ENCODE results near the gene NBL1.

Gene NBL1, protein sequence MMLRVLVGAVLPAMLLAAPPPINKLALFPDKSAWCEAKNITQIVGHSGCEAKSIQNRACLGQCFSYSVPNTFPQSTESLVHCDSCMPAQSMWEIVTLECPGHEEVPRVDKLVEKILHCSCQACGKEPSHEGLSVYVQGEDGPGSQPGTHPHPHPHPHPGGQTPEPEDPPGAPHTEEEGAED

DNA sequence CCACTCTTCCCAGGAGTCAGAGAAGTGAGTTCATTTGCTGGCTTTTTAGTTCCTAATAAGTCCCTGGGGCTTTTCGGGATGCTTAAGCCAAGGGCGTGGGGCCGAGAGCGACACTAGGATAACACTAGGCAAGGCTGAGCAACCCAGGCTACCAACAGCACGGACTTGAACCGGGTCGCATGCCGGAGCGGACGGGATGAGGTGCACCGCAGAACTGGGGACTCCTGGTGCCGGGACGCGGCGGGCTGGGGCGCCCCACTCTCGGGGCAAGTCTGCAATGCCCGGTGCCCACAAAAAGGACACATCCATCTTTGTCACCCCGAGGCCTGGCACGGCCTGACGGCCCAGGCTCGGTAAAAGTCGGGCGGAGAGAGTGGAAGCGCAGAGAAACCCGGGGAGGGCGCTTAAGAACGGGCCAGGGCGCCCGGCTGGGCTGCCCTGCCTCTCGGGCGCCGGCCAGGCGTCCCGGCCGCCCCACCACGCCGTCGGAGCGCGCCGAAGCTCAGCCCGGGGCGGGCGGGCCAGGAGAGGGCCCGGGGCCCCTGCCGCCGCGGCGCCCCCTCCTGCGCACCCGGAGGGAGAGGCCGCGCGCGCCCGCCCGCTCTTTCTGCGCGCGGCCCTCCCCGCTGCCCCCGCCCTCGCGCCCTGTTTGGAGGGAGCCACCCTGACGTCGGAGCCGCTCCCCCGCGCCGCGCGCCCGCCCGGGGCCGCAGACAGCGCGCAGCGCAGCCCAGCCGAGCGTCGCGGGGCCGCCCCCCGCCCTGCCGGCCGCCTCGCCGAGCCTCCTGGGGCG is at the start of gene NBL1:
NBL1 (plus strand) TSS at position 710 of the 793 bp plus-strand sequence. CDS start 10,720 bp downstream, outside the sequence.
- DNase-seq: peak; percentile 74

DNA sequence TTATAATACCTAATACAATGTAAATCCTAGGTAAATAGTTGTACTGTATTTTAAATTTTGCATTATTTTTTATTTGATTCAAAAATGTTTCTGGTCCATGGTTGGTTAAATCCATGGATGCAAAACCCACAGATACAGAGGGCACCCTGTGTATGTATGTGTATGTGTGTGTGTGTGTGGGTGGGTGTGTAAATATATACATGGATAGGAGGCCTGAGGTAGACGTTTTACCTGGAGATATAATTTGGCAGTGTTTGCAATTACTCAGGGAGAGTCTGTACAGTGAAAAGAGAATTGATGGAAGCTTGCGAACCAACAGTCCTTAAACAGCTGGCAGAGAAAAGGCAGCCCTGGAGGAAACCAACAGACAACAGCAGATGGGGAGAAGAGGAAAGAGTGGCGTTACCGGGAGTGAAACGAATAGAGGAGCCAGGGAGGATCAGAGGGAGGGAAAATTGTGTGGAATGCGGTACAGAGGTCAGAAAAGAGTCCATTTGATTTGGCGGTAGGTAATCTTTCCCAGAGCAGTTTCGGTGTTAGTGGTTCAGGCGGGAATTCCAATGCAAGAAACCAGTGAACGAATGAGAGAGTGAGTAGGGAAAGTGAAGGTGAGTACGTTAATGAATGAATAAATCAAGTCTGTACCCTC is 47.9 kb upstream of the NBL1 start:
- DNase-seq: peak; percentile 76

DNA sequence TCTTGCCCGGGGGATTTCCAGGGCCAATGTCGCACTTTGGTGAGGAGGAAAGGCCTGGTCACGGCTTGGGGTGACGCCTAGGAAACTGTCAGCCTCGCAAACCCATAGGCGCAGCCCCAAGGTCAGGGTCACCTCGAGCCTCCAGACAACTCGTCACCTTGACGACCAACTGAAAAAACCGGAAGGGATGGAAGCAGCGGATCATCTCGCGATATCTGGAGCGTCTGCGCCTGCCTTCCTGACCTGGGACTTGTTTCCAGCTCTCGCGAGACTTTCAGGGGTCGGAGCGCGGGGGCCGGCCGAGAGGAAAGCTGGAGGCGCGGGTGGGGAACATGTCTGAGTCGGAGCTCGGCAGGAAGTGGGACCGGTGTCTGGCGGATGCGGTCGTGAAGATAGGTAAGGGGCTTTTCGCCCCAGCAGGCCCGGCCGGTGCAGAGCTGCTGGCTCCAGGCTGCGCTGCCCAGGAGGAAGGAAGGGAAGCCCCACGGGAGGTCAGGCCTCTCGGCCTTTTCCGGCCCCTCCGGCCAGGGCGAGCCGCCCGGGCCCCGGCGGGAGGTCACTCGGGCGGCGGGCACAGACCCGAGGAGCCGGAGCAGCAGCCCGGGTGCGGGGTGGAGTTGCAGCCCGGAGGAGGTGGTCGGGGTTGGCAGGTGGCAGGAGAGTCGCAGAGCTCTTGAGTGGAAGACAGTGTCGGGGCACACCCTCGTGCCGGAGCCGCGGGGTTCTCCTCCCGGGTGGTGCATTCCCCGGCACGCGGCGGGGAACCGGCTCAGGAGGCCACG is 47.2 kb upstream of the NBL1 start:
- DNase-seq: peak; percentile 99

DNA sequence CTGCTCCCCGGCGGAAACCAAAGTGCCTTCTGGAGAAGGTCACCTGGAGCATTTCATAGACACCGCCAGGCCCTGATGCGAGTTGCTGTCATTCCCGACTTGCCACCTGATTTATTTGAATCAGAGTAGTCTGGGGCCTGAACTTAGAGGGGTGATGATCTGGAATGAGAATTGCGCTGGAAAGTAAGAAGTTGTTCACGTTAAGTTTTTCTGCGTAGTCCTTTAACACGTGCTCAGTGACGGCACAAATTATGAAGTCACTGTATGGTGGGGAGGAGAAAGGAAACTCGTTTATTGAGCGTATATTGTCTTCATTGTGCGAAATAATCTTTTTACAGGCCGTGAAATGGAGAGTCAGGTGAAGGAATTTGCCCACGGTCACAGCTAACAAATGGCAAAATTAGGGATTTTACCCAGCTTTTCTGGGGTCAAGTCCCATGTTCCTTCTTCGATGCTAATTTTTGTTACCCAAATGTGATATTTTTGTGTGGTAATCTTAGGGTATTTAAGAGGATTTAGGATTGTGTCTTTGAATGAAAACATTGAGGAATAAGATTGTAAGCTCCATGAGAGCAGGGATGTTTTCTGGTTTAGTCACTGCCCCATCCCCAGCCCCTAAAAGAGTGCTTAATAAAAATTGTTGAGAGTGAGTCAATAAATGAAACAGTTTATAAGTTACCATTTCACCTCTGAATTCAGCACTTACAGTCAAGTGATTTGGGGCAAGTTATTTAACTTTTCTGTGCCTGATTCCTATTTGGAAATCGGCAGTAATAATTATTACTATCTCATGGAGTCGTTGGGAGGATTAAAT is 46.4 kb upstream of the NBL1 start:
- peak; percentile 72 for DNase-seq

DNA sequence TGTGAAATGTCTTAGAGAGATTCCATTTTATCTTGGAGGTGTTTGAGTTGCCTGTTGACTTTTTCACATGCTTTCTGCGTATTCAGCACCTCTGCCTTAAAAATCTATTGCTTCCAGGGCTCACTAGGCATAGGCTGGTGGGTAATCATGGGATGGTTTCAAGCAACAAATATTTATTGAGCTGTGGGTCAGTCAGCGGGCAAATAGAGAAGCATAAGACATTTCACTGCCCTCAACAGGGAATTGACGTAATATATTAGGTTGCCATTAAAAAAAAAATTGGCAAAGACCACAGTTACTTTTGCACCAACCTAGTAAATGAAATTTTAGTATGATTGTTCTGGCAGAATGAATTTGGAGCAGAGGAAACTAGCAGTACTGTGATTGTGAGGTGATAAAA is 44.3 kb upstream of the NBL1 start:
- no peak for DNase-seq

DNA sequence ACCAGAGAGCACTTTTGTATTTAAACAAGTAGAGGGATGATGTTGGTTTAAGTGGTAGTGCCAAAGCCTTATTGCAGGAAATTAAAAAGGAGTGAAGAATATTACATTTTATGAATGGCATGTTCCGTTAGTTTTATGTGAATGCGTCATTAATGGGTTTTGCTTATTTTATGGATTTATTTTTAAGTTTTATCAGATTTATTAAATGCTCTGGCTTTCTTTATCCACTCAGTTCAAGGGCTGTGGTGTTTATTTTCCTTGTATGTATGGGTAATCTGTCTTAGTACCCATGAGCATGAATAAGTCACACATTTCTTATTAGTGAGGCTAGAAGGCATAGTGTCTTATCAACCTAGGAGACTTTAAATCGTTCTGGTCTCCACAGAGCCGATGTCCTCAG is 41.6 kb upstream of the NBL1 start:
- no peak for DNase-seq

DNA sequence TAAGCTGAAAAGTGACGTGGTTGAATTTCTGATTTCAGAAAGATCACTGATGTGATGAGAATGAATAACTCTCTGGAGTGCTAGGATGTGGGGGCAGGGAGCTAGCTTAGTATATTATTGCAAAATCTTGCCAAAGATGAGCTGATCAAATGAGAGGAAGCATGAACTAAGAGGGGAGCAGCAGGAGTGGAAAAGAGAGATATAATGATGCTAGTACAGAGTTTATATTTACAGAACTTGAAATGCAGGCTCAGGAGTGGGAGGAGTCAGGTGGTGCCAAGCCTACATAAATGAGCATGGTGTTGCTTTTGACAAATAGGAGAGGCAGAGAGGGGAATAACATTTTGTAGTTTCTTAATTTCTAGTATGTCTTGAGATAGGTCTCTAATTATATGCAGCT is 38.1 kb upstream of the NBL1 start:
- no peak for DNase-seq

DNA sequence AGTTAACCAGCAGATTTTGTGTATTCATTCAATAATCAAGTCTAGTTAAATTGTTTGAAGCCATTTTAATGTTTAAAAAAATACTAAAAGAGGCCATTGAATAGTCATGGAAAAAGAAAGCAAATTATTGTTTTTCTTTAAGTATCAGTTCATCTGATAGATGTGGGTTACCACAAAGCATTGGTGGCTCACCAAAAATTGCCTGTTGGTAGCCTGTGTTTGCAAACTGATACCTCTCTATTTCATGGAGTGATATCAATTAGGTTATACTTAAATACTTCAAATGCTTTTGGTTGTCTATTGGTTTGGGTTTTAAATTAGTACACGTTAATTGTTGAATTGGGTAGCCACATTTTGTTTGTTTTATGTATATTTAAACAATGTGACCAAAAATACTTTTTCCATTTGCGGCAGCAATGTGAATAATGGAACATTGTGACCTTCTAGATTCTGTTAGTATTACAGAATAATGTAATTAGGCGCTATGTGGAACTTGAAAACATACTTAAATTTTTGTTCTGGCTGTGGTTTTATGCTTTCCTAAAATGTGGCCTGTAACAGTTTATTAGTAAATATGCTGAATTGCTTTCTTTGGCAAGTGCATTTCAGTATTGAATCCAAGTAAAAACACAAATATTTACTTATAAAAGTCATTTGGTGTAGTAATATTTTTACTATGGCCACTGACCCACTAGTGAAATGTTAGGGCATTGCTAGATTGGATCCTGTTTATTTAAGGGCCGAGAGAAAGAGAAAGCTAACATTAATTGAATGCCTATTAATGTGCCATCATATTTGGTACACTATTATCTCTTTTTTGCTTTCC is 37.1 kb upstream of the NBL1 start:
- no peak for DNase-seq

DNA sequence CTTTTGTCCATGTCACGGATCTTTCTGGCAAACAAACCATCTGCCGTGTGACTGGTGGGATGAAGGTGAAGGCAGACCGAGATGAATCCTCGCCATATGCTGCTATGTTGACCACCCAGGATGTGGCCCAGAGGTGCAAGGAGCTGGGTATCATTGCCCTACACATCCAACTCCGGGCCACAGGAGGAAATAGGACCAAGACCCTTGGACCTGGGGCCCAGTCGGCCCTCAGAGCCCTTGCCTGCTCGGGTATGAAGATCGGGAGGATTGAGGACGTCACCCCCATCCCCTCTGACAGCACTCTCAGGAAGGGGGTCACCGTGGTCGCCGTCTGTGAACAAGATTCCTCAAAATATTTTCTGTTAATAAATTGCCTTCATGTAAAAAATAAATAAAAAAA is 35.9 kb upstream of the NBL1 start:
- DNase-seq: no peak

DNA sequence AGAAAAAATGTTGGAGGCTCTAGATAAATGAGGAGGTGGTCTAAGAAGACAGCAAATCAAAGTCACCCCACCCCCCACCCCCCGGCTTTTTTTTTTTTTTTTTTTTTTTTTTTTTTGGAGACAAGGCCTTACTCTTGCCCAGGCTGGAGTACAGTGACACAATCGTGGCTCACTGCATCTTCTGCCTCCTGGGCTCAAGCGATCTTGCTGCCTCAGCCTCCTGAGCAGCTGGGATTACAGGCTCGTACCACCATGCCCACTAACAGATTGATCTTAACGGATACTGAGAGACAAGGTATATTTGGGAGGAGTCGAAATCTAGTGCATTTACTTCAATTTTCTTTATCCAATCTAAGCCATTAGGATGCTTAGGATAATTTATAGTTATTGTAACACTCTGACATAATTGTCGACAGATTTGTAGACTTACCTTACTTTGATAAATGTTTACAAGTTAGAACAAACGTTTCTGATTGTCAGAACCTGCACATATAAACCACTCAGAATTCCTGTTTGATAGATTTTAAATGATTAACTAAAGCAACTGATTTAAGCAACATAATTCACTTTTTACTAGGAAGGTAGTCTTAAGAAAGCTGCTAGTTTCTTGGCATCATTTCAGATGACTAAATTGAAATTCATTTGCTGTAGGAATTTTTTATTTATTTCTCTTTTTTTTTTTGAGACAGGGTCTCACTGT is 33.7 kb upstream of the NBL1 start:
- DNase-seq: peak; percentile 12

DNA sequence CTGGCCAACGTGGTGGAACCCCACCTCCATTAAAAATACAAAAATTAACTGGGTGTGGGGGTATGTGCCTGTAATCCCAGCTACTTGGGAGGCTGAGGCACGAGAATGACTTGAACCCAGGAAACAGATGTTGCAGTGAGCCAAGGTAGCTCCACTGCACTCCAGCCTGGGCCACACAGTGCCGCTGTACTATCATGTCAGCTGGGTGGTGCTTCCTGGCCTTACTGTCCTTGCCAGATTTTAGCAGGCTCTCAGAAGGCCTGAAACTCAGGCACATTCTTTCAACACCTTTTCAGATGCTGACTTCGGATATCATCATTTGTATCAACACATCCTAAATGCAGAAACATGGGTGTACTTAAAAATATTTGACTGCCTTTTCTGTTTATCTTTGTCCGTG is 31.6 kb upstream of the NBL1 start:
- no peak for DNase-seq

DNA sequence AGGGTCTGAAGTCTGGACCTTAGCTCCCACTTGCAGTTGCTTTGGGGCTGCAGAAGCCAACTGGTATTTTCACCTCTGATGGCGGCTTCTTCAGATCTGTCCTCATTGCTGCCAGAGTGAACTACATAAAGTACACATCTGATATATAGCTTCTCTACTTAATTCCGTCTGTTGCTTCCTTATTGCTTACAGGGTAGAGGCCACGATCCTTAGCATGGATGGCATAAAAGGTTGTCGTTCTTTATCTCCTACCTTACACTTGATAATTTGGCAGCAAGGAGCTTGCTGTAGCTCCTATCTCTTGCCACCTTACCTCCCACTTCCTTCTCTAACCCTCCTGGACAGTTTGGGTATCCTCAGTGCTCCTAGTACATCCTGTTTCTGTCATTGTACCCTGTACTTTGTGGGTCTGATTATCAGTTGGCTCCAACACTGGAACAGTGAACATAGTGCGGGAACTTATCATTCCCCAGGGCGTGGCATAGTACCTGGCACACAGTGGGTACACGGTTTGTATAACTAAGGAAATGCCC is 30.9 kb upstream of the NBL1 start:
- DNase-seq: no peak

DNA sequence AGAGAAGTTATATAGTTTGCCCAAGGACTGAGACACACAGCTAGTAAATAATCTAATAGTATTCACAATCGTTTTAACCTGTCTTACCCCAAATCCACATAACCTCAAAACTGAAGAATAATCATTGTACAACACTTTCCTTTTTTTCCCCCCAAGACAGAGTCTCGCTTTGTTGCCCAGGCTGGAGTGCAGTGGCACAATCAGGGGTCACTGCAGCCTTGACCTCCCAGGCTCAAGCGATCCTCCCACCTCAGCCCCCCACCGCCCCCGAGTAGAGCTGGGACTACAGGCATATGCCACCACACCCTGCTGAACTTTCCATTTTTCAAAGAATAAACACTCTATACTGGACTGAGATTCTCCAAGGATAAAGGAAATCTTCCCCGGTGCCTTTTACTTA is 28.7 kb upstream of the NBL1 start:
- no peak for DNase-seq

DNA sequence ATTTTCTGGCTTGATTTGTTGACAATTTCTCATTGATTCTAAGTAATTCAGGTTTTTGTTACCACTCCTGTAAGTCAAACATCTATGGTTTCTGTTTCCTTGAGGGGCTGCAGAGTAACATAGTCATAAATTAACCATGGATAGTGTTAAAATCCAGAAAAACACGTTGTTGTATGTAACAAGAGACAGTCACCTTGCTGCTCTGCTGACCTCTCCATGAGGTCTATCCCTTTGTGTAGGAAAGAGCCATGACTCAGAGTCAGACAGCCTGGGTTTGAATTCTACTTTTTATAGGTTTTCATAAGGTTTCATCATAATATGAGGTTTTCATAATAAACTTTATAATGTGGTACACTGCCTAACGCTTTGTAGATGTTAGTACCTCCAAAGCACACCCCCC is 27.6 kb upstream of the NBL1 start:
- no peak for DNase-seq

DNA sequence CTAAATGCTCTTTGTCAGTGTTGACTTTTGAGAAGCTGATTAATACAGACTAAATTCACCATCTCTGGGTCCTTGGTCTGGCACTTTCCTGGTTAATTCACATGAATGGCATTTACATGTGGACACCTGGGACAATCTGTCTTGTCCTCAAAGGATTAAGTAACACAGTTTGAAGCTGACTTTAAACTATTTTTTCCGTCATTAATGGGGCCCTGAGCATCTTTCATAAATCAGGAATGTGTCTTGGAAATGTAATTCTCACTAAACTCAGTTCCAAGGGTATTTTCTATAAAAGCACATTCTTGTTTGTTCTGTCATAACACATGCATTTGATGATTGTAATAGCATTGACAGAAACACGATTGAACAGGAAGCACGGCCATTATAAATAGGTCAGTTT is 26.7 kb upstream of the NBL1 start:
- no peak for DNase-seq

DNA sequence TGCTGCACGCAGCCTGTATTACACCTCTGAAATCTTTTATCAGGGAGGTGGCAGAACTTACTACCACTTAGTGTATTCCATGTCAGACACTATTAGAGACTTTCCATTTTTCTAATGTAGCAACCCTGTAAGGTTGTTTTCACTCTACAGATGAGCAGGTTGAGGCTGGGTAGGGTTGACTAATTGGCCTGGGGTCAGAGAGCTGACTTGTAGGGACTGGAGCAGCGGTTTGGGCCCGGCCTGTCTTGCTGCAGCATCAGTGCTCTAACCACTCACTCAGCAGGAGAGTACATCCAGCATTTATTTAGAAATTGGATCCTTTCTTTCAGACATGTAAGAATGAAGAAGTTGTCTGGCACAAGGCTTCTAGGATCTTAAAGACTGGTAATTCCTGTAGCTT is 25.7 kb upstream of the NBL1 start:
- DNase-seq: no peak

DNA sequence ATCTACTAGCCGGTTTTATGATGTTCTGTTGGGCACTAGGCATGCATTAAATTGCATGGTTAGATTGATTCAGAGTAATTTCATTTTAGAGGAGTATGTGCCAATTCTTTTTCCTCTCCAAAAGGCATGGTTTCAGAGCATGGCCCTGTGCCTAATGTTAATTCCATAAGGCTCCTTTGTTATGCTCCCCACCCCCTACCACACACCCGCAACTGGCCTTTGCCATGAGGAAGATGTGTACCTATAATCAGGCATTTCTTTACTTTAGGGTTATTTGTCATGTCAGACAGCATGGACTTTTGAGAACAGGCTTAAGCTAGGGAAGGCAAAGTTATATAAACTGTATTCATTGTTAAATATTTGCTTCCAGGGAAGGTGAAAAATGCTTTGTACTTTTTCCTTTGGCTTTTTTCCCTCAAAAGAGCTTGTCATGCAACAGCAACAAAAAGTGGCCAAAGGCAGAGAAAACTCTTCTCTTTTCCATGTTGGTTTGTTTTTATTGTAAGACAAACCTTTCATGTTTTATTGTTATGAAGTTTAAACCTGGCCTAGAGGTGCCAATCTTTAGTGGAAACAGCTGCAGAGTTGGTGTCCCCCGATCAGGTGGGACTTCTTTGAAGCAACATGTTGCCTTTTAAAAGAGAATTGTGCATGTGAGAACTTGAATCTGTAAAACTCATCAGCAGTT is 24.3 kb upstream of the NBL1 start:
- DNase-seq: no peak

DNA sequence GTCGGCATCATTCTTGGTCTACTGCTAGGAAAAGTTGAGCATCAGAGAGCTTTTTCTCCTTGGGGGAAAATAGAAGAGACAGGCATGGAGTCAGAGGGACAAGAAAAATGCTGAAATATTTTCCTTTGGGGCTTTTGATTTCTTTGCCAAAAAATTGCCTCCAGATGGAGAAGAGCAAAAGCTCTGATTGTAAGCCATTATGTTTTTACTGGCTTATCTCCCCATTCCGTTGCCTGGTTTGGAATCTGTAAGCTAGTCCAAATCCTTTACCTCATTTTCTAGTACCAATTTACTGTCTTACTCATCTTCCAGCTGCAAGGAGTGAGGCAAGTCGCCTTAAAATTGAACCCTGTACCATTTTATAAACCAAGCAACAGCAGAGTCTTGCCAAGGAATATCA is 23.3 kb upstream of the NBL1 start:
- DNase-seq: no peak

DNA sequence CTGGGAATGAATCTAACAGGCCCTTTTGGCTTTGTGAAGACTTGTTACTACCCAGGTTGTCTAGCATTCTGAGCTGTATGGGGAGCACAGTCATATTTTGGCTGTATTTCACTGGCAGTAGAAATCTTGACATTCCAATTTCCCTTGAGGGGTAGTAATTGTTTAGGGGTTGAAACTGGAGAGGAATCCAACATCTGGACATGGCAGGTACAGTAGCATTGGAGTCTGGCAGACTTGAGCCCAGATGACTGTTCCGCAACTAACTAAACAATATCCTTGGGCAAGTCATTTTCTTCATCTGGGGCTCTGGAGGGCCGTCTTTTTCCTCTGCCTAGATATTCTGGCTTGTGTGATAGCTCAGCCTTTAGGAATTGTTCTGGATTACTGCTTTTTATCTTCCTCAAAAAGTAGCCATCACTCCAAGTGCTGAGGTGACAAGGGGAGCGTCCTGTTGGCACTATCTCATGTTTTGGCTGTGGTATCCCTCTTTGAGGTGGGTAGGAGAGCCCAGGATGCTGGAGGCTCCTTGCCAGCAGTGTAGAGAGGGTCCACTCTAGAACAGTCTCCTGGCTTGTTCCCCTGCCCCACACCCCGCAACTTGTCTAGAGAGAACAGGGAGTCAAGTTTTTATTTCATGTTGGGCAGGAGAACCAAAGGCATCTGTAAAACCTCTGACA is 22.7 kb upstream of the NBL1 start:
- no peak for DNase-seq

DNA sequence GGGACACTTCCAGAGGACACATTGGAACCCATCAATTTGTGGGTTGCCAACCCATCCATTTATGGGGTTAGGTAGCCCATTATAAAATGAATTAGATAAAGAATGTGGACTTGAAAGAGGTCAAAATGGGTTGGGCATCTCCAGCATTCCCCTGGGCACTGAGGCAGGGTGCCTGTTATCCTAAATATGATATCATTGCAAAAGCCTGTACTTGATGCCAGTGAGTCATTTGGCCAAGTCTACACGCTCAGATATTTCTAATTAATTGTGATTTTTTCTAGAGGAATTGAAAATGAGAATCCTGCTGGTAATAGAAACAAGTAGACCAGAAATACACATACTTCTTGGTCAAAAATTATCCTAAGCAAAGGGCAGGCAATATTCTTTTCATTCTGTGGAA is 21.9 kb upstream of the NBL1 start:
- no peak for DNase-seq
